Measurements from ENCODE around the gene ETV3L.

Gene ETV3L

GRCh38 chr1:157099633-157100009 is at the start of gene ETV3L:
ETV3L (minus strand) TSS chr1:157099808; CDS start chr1:157099523, 285 bp downstream.
- no peak for DNase-seq (ENCODE audit: low read depth in 1 of 2, low spot score in 1 of 2)
- in situ Hi-C loops (cut with HindIII; ENCODE audit: low pct_unique_long_range_greater_than_20kb, low sequenced_read_pairs) = no loop called here
- no peak for TF ChIP-seq JUND (IDR thresholded peaks at IDR 0.05; ENCODE audit: low read depth)

GRCh38 chr1:157147906-157148700 is 48.5 kb upstream of the ETV3L start:
- peak in 1 of 2 experiments; percentile 44 for DNase-seq (ENCODE audit: low read depth in 1 of 2, low spot score in 1 of 2)
- no peak for TF ChIP-seq JUND (IDR thresholded peaks at IDR 0.05; ENCODE audit: low read depth)
- in situ Hi-C loops (cut with HindIII; ENCODE audit: low pct_unique_long_range_greater_than_20kb, low sequenced_read_pairs) = no loop called here

- in situ Hi-C loops (cut with HindIII; ENCODE audit: low pct_unique_long_range_greater_than_20kb, low sequenced_read_pairs) = no loop called here
- no peak for TF ChIP-seq JUND (IDR thresholded peaks at IDR 0.05; ENCODE audit: low read depth)
- DNase-seq (ENCODE audit: low read depth in 1 of 2, low spot score in 1 of 2) = no peak
These were observed 47.4 kb upstream of the ETV3L start for GRCh38 chr1:157147037-157147436.

- no peak for DNase-seq (ENCODE audit: low read depth in 1 of 2, low spot score in 1 of 2)
- in situ Hi-C loops (cut with HindIII; ENCODE audit: low pct_unique_long_range_greater_than_20kb, low sequenced_read_pairs) = no loop called here
- TF ChIP-seq JUND (IDR thresholded peaks at IDR 0.05; ENCODE audit: low read depth) = no peak
These were observed 46.6 kb upstream of the ETV3L start for GRCh38 chr1:157146244-157146643.

- TF ChIP-seq JUND (IDR thresholded peaks at IDR 0.05; ENCODE audit: low read depth) = no peak
- DNase-seq (ENCODE audit: low read depth in 1 of 2, low spot score in 1 of 2) = no peak
- in situ Hi-C loops (cut with HindIII; ENCODE audit: low pct_unique_long_range_greater_than_20kb, low sequenced_read_pairs) = no loop called here
These were observed 45.5 kb upstream of the ETV3L start for GRCh38 chr1:157145076-157145475.

GRCh38 chr1:157144509-157144908 is 44.9 kb upstream of the ETV3L start:
- in situ Hi-C loops (cut with HindIII; ENCODE audit: low pct_unique_long_range_greater_than_20kb, low sequenced_read_pairs) = no loop called here
- no peak for DNase-seq (ENCODE audit: low read depth in 1 of 2, low spot score in 1 of 2)
- no peak for TF ChIP-seq JUND (IDR thresholded peaks at IDR 0.05; ENCODE audit: low read depth)

GRCh38 chr1:157142765-157143423 is 43.3 kb upstream of the ETV3L start:
- in situ Hi-C loops (cut with HindIII; ENCODE audit: low pct_unique_long_range_greater_than_20kb, low sequenced_read_pairs) = no loop called here
- no peak for DNase-seq (ENCODE audit: low read depth in 1 of 2, low spot score in 1 of 2)
- TF ChIP-seq JUND (IDR thresholded peaks at IDR 0.05; ENCODE audit: low read depth) = no peak

GRCh38 chr1:157142201-157142600 is 42.6 kb upstream of the ETV3L start:
- DNase-seq (ENCODE audit: low read depth in 1 of 2, low spot score in 1 of 2) = no peak
- in situ Hi-C loops (cut with HindIII; ENCODE audit: low pct_unique_long_range_greater_than_20kb, low sequenced_read_pairs) = no loop called here
- TF ChIP-seq JUND (IDR thresholded peaks at IDR 0.05; ENCODE audit: low read depth) = no peak

- in situ Hi-C loops (cut with HindIII; ENCODE audit: low pct_unique_long_range_greater_than_20kb, low sequenced_read_pairs) = no loop called here
These were observed 41.7 kb upstream of the ETV3L start for GRCh38 chr1:157141212-157141855.

GRCh38 chr1:157140063-157140588 is 40.5 kb upstream of the ETV3L start:
- DNase-seq (ENCODE audit: low read depth in 1 of 2, low spot score in 1 of 2) = no peak
- in situ Hi-C loops (cut with HindIII; ENCODE audit: low pct_unique_long_range_greater_than_20kb, low sequenced_read_pairs) = no loop called here
- TF ChIP-seq JUND (IDR thresholded peaks at IDR 0.05; ENCODE audit: low read depth) = no peak

More at GRCh38 chr1:157141212-157141855, 41.7 kb upstream of the ETV3L start:
- TF ChIP-seq JUND (IDR thresholded peaks at IDR 0.05; ENCODE audit: low read depth) = no peak
- no peak for DNase-seq (ENCODE audit: low read depth in 1 of 2, low spot score in 1 of 2)

- DNase-seq (ENCODE audit: low read depth in 1 of 2, low spot score in 1 of 2) = no peak
- in situ Hi-C loops (cut with HindIII; ENCODE audit: low pct_unique_long_range_greater_than_20kb, low sequenced_read_pairs) = no loop called here
- no peak for TF ChIP-seq JUND (IDR thresholded peaks at IDR 0.05; ENCODE audit: low read depth)
These were observed 39.6 kb upstream of the ETV3L start for GRCh38 chr1:157139052-157139715.
